Neural cell (in vitro differentiated cells): ENCODE measurements around the gene TICAM2. TPM values are rescaled to one million over a fixed set of nuclear protein-coding genes. Genes with fewer than 3 reads are reported as not detected.

ENCODE experiments used
- H2AFZ ChIP-seq: fragments of 200-600, 300-800 bp; sonication (generic), shearing (Covaris generic); 2 replicates; pipeline ENCODE4 v1.6.0; 2014; ENCODE audit warnings: low read depth, mild to moderate bottlenecking, antibody characterized with exemption, low read length, moderate library complexity
- H3F3A ChIP-seq: fragments of 200-600 bp; shearing (Covaris generic); 2 replicates; pipeline ENCODE4 v1.6.1; 2016; ENCODE audit warnings: mild to moderate bottlenecking, moderate library complexity, mixed read lengths, antibody characterized with exemption, low read length; ENCODE audit not compliant: insufficient read depth, poor library complexity, severe bottlenecking
- H3K27ac ChIP-seq: fragments of 200-600, 300-800 bp; sonication (generic), shearing (Covaris generic); 2 replicates; pipeline ENCODE4 v1.5.1; 2014; ENCODE audit warnings: mild to moderate bottlenecking, low read length, moderate library complexity
- H3K27me3 ChIP-seq: fragments of 300-800, 200-600 bp; sonication (generic), shearing (Covaris generic); 2 replicates; pipeline ENCODE4 v1.6.0; 2014; ENCODE audit warnings: mild to moderate bottlenecking, low read depth, low read length, moderate library complexity; ENCODE audit not compliant: insufficient read depth
- H3K36me3 ChIP-seq: fragments of 300-800, 200-600 bp; sonication (generic), shearing (Covaris generic); 2 replicates; pipeline ENCODE4 v1.5.1; 2014; ENCODE audit warnings: mild to moderate bottlenecking, antibody characterized with exemption, low read length, moderate library complexity; ENCODE audit not compliant: insufficient read depth
- H3K4me2 ChIP-seq: fragments of 300-800, 200-600 bp; sonication (generic), shearing (Covaris generic); 2 replicates; pipeline ENCODE4 v1.6.0; 2014; ENCODE audit warnings: mild to moderate bottlenecking, low read length
- H3K4me3 ChIP-seq: fragments of 300-800, 200-600 bp; sonication (generic), shearing (Covaris generic); 2 replicates; pipeline ENCODE4 v1.5.1; 2014; ENCODE audit warnings: mild to moderate bottlenecking, low read length, moderate library complexity
- H3K79me2 ChIP-seq: fragments of 200-600 bp; shearing (Covaris generic); replicated peaks from 2 replicates; pipeline ENCODE4 v1.6.0; 2014; ENCODE audit warnings: mild to moderate bottlenecking, low read length, moderate library complexity; ENCODE audit not compliant: insufficient read depth
- H3K9ac ChIP-seq: fragments of 300-800, 200-600 bp; sonication (generic), shearing (Covaris generic); 2 replicates; pipeline ENCODE4 v1.6.1; 2016; ENCODE audit warnings: mild to moderate bottlenecking, low read length, mixed read lengths
- H3K9me2 ChIP-seq: fragments of 200-600 bp; shearing (Covaris generic); 2 replicates; pipeline ENCODE4 v1.6.1; 2016; ENCODE audit warnings: mild to moderate bottlenecking, low read length, mixed read lengths; ENCODE audit not compliant: insufficient read depth
- H3K9me3 ChIP-seq: fragments of 200-600, 300-800 bp; sonication (generic), shearing (Covaris generic); 2 replicates; pipeline ENCODE4 v1.6.1; 2016; ENCODE audit warnings: mild to moderate bottlenecking, mixed run types, low read length, moderate library complexity, mixed read lengths
- H4K20me1 ChIP-seq: fragments of 200-600 bp; shearing (Covaris generic); 2 replicates; pipeline ENCODE4 v1.6.1; 2016; ENCODE audit warnings: mild to moderate bottlenecking, mixed run types; ENCODE audit not compliant: insufficient read depth
- CTCF ChIP-seq: fragments of 450-650 bp; IDR thresholded peaks from 2 replicates; pipeline ENCODE4 v1.5.1; 2014; ENCODE audit warnings: antibody characterized with exemption, mild to moderate bottlenecking, moderate library complexity; ENCODE audit not compliant: poor library complexity, severe bottlenecking
- EP300 ChIP-seq: fragments of 450-650 bp; conservative IDR thresholded peaks from 2 replicates; pipeline ENCODE4 v1.6.1; 2014; ENCODE audit warnings: antibody characterized with exemption, mild to moderate bottlenecking, moderate library complexity; ENCODE audit not compliant: poor library complexity, severe bottlenecking
- EZH2 ChIP-seq: fragments of 200-600, 300-800 bp; shearing (Covaris generic), sonication (generic); IDR thresholded peaks from 2 replicates; pipeline ENCODE4 v1.6.1; 2014; ENCODE audit warnings: antibody characterized with exemption, low read length, borderline replicate concordance, mild to moderate bottlenecking; ENCODE audit not compliant: insufficient read depth, poor library complexity, severe bottlenecking
- MXI1 ChIP-seq: fragments of 450-650 bp; conservative IDR thresholded peaks from 2 replicates; pipeline ENCODE4 v1.6.1; 2014; ENCODE audit warnings: antibody characterized with exemption, mild to moderate bottlenecking; ENCODE audit not compliant: poor library complexity, severe bottlenecking
- POLR2AphosphoS5 ChIP-seq: IDR thresholded peaks from 2 replicates; pipeline ENCODE4 v1.6.1; 2012
- RAD21 ChIP-seq: fragments of 450-650 bp; conservative IDR thresholded peaks from 2 replicates; pipeline ENCODE4 v1.6.1; 2014; ENCODE audit warnings: antibody characterized with exemption, mild to moderate bottlenecking, moderate library complexity
- REST ChIP-seq: IDR thresholded peaks from 2 replicates; pipeline ENCODE4 v1.6.1; 2012; ENCODE audit warnings: borderline replicate concordance
- SMC3 ChIP-seq: fragments of 450-650 bp; conservative IDR thresholded peaks from 2 replicates; pipeline ENCODE4 v1.6.1; 2014; ENCODE audit warnings: antibody characterized with exemption, mild to moderate bottlenecking, moderate library complexity; ENCODE audit not compliant: poor library complexity
- TAF1 ChIP-seq: IDR thresholded peaks from 2 replicates; pipeline ENCODE4 v1.6.1; 2012; ENCODE audit warnings: low read depth
- polyA plus RNA-seq: library from polyadenylated mRNA; depleted of rRNA; stranded (reverse); fragments of >200 nt; gene quantifications from 2 replicates; pipeline ENCODE4 v1.2.3, GENCODE V29; 2014

Gene TICAM2
- polyA plus RNA-seq, 1 donor from 2014 or later, result not detected

- H3K4me2 ChIP-seq, result peak within 1 kb of the TSS; percentile 99
- peak within 1 kb of the TSS; percentile 91 for H3K27ac ChIP-seq
- no peaks in the 10 kb centered on the region for H3K9me2 ChIP-seq
- H3K9ac ChIP-seq, result peak within 1 kb of the TSS; percentile 94
- no peaks in the 10 kb centered on the region for H3K27me3 ChIP-seq
- peaks cover 10% of the 10 kb centered on the region for H3K36me3 ChIP-seq
- H2AFZ ChIP-seq, result peak within 1 kb of the TSS; percentile 83
- H3K4me3 ChIP-seq, result peak within 1 kb of the TSS; percentile 88
- H3K9me3 ChIP-seq, result no peaks in the 10 kb centered on the region
- no peaks in the 10 kb centered on the region for H3F3A ChIP-seq
- H4K20me1 ChIP-seq, result peaks cover 7% of the 10 kb centered on the region
- H3K79me2 ChIP-seq, result peaks cover 43% of the 10 kb centered on the region
- TF ChIP-seq REST (peak; percentile 86), SMC3 (no peak), RAD21 (peak; percentile 19), EP300 (peak; percentile 26), MXI1 (peak; percentile 66), CTCF (no peak), POLR2AphosphoS5 (peak; percentile 96), EZH2 (no peak), TAF1 (peak; percentile 92)
These were observed 57.6 kb downstream of the TICAM2 start, which contains the start of gene FEM1C for GRCh38 chr5:115544436-115545350. TSS of gene FEM1C (minus strand) at chr5:115544775. CDS start at chr5:115543493, 1,282 bp downstream.

- TF ChIP-seq EZH2, result no peak
- TF ChIP-seq SMC3, result no peak
- TF ChIP-seq EP300, result no peak
- no peak for TF ChIP-seq POLR2AphosphoS5
- TF ChIP-seq CTCF, result no peak
- no peak for TF ChIP-seq MXI1
- TF ChIP-seq REST, result no peak
- no peak for TF ChIP-seq TAF1
- TF ChIP-seq RAD21, result no peak
- Histone ChIP-seq H3K27me3 (no peaks in the 10 kb centered on the region), H3K9me2 (no peaks in the 10 kb centered on the region), H3K9ac (peak overlapping the region; percentile 94), H3F3A (no peaks in the 10 kb centered on the region), H3K9me3 (no peaks in the 10 kb centered on the region), H3K27ac (peak overlapping the region; percentile 91), H3K4me3 (peak overlapping the region; percentile 88), H3K36me3 (peaks cover 16% of the 10 kb centered on the region), H4K20me1 (peaks cover 7% of the 10 kb centered on the region), H3K4me2 (peak overlapping the region; percentile 99), H3K79me2 (peaks cover 49% of the 10 kb centered on the region), H2AFZ (peak overlapping the region; percentile 58)
These were observed 58.2 kb downstream of the TICAM2 start for GRCh38 chr5:115544043-115544435.
